Loucy (cell line): ENCODE measurements around the gene FITM1.

ENCODE experiments used
- H2AFZ ChIP-seq: fragments of 200-600 bp; sonication (generic); 2 replicates; pipeline ENCODE4 v1.6.0; 2016; ENCODE audit warnings: antibody characterized with exemption, mild to moderate bottlenecking, low read length, moderate library complexity
- H3F3A ChIP-seq: fragments of 200-600 bp; 2 replicates; pipeline ENCODE4 v1.6.0; 2016; ENCODE audit warnings: antibody characterized with exemption, low read depth, mild to moderate bottlenecking
- H3K27me3 ChIP-seq: fragments of 200-600 bp; sonication (generic); 2 replicates; pipeline ENCODE4 v1.6.1; 2014; ENCODE audit warnings: low read length, mild to moderate bottlenecking; ENCODE audit not compliant: insufficient read depth, poor library complexity, severe bottlenecking
- H3K36me3 ChIP-seq: fragments of 200-600 bp; sonication (generic); 2 replicates; pipeline ENCODE4 v1.6.1; 2016; ENCODE audit warnings: low read length; ENCODE audit not compliant: insufficient read depth
- H3K4me1 ChIP-seq: fragments of 200-600 bp; sonication (generic); 2 replicates; pipeline ENCODE4 v1.5.1; 2014; ENCODE audit warnings: low read length, mild to moderate bottlenecking; ENCODE audit not compliant: insufficient read depth, poor library complexity, severe bottlenecking
- H3K4me2 ChIP-seq: fragments of 200-600 bp; sonication (generic); 2 replicates; pipeline ENCODE4 v1.6.0; 2014; ENCODE audit warnings: antibody characterized with exemption, low read length, low read depth, mild to moderate bottlenecking; ENCODE audit not compliant: poor library complexity, severe bottlenecking
- H3K4me3 ChIP-seq: fragments of 200-600 bp; sonication (generic); 2 replicates; pipeline ENCODE4 v1.5.1; 2014; ENCODE audit warnings: low read length, mild to moderate bottlenecking, mixed read lengths; ENCODE audit not compliant: poor library complexity, severe bottlenecking
- H3K79me2 ChIP-seq: fragments of 200-600 bp; sonication (generic); 2 replicates; pipeline ENCODE4 v1.6.1; 2014; ENCODE audit warnings: low read length; ENCODE audit not compliant: insufficient read depth
- H3K9ac ChIP-seq: fragments of 200-600 bp; sonication (generic); 2 replicates; pipeline ENCODE4 v1.6.0; 2014; ENCODE audit warnings: mild to moderate bottlenecking, low read depth, low read length, moderate library complexity; ENCODE audit not compliant: poor library complexity, severe bottlenecking
- H3K9me2 ChIP-seq: fragments of 200-600 bp; sonication (generic); replicated peaks from 2 replicates; pipeline ENCODE4 v1.6.1; 2016; ENCODE audit warnings: low read depth, low read length, mixed read lengths
- H3K9me3 ChIP-seq: fragments of 200-600 bp; sonication (generic); 2 replicates; pipeline ENCODE4 v1.6.1; 2014; ENCODE audit warnings: mild to moderate bottlenecking, antibody characterized with exemption, low read length, low read depth; ENCODE audit not compliant: insufficient read depth
- H4K20me1 ChIP-seq: fragments of 200-600 bp; sonication (generic); 2 replicates; pipeline ENCODE4 v1.6.0; 2014; ENCODE audit warnings: antibody characterized with exemption, low read length, mild to moderate bottlenecking; ENCODE audit not compliant: insufficient read depth, poor library complexity, severe bottlenecking
- EZH2phosphoT487 ChIP-seq: fragments of 200-600 bp; IDR thresholded peaks from 2 replicates; pipeline ENCODE4 v1.6.1; 2018; ENCODE audit warnings: antibody characterized with exemption, mild to moderate bottlenecking, moderate library complexity, borderline replicate concordance
- TF ChIP-seq, protein P1 (sequence below): fragments of 200-600 bp; sonication (generic); conservative IDR thresholded peaks from 2 replicates; pipeline ENCODE4 v1.5.1; 2014; ENCODE audit warnings: mild to moderate bottlenecking, antibody characterized with exemption, low read length

Gene FITM1

DNA sequence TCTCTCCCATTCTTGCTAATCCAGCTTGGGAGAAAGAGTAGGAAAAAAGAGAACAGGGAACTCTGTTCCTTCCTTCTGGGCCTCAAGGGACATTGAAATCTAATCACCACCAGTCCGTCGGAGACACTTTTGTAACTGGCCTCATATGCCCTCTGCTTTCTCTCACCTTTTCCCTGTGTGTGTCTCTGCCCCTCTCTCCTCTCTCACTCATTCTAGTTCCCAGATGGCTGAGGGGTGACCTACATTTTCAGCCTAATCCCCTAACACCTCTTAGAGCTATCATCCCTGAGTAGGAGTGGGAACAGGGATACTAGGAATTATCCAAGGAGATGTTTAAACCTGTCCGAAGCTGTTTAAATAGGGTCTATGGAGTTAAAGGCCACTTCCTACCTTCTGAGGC lies 45.2 kb upstream of the FITM1 start:
- Histone ChIP-seq H4K20me1 (no peaks in the 10 kb centered on the region), H3K27me3 (no peaks in the 10 kb centered on the region), H3K9me3 (no peaks in the 10 kb centered on the region), H3K9ac (no peak overlapping the region), H3K9me2 (no peaks in the 10 kb centered on the region), H3K4me1 (peaks cover 13% of the 10 kb centered on the region), H3K36me3 (no peaks in the 10 kb centered on the region), H3K4me3 (no peak overlapping the region), H3F3A (no peaks in the 10 kb centered on the region), H2AFZ (no peak overlapping the region), H3K4me2 (no peak overlapping the region), H3K79me2 (no peaks in the 10 kb centered on the region)
- TF ChIP-seq EZH2phosphoT487: no peak
- TF ChIP-seq, protein P1, sequence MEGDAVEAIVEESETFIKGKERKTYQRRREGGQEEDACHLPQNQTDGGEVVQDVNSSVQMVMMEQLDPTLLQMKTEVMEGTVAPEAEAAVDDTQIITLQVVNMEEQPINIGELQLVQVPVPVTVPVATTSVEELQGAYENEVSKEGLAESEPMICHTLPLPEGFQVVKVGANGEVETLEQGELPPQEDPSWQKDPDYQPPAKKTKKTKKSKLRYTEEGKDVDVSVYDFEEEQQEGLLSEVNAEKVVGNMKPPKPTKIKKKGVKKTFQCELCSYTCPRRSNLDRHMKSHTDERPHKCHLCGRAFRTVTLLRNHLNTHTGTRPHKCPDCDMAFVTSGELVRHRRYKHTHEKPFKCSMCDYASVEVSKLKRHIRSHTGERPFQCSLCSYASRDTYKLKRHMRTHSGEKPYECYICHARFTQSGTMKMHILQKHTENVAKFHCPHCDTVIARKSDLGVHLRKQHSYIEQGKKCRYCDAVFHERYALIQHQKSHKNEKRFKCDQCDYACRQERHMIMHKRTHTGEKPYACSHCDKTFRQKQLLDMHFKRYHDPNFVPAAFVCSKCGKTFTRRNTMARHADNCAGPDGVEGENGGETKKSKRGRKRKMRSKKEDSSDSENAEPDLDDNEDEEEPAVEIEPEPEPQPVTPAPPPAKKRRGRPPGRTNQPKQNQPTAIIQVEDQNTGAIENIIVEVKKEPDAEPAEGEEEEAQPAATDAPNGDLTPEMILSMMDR: no peak

DNA sequence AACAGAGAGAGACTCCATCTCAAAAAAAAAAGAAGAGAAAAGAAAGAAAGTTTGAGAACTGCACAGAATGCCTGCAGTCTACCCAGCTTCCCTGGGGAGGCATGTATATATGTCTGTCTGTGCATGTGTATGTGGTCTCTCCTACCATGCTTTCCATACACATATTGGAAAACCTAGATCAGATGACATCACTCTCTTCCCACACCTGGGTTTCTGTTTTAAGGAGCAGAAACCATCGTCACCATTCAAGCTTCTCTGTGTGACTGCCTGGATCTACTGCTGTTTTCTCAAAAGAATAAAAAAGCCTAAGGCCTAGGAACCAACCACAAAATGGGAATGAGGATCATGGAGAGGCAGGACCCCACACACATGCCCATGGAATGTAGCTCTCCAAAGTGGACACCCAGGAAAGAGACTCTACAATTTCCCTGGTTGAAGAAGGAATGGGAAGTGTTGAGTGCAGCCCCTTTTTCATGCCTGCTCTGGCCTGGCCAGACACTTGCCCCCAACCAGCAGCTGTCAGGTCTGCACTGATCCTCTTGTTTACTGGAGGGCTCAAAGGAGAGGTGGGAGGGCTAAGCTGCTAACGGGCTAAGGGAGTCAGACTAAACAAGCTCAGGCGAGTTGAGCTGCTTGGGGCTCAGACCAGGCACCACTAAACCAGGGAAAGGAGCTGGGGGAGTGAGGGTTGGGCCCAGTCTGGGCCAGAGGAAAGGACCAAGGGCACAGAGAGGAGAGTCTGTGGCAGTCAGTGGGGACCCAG lies 44.1 kb upstream of the FITM1 start:
- Histone ChIP-seq H3K27me3 (no peaks in the 10 kb centered on the region), H3K9me3 (no peaks in the 10 kb centered on the region), H3K9ac (no peak overlapping the region), H3K9me2 (no peaks in the 10 kb centered on the region), H4K20me1 (no peaks in the 10 kb centered on the region), H2AFZ (no peak overlapping the region), H3K36me3 (no peaks in the 10 kb centered on the region), H3F3A (no peaks in the 10 kb centered on the region), H3K4me1 (peaks cover 6% of the 10 kb centered on the region), H3K4me3 (no peak overlapping the region), H3K4me2 (no peak overlapping the region), H3K79me2 (no peaks in the 10 kb centered on the region)
- TF ChIP-seq, protein P1: no peak
- TF ChIP-seq EZH2phosphoT487: no peak

DNA sequence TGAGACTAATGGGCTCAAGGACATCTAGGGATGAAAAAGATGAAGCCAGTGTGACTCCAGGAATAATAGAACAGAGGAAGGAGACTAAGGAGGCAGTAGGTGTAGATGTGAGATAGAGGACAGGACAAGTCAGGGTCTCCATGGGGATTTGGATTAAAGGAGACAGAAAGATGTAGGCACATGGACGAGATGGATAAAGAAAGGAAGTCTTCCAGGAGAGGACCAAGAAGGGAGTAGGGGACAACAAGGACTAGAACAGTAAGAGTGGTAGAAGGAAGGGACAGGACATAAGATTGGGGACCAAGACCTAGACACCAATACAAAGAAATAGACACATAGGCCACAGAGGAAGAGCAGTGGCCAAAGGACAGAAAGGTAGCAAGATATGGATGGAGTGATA lies 43.5 kb upstream of the FITM1 start:
- no peak for TF ChIP-seq EZH2phosphoT487
- TF ChIP-seq, protein P1: no peak
- Histone ChIP-seq H2AFZ (no peak overlapping the region), H3K9me3 (no peaks in the 10 kb centered on the region), H3K9me2 (no peaks in the 10 kb centered on the region), H3K4me2 (no peak overlapping the region), H3K4me1 (peaks cover 6% of the 10 kb centered on the region), H3F3A (no peaks in the 10 kb centered on the region), H3K27me3 (no peaks in the 10 kb centered on the region), H3K9ac (no peak overlapping the region), H4K20me1 (no peaks in the 10 kb centered on the region), H3K79me2 (no peaks in the 10 kb centered on the region), H3K4me3 (no peak overlapping the region), H3K36me3 (no peaks in the 10 kb centered on the region)
